Endometrial microvascular endothelial cells (primary cell): Measurements from ENCODE around the gene RRM1. TPM values are rescaled to one million over a fixed set of nuclear protein-coding genes. Genes with fewer than 3 reads are reported as not detected.

Experiments used
- in situ Hi-C: cut with HindIII; loops from 2 replicates; pipeline ENCODE4 v1.10.0; 2017; ENCODE audit warnings: low sequenced_read_pairs, low pct_unique_long_range_greater_than_20kb; ENCODE audit errors: inconsistent ontology term
- total RNA-seq: library from RNA; depleted of rRNA; stranded (reverse); fragments of >200 nt; gene quantifications from one replicate; pipeline ENCODE4 v1.2.3, GENCODE V29; 2015; ENCODE audit errors: inconsistent ontology term

The RRM1 gene
- 109 TPM for total RNA-seq

GRCh38 chr11:4094348-4095291, at the start of gene RRM1:
TSS of gene RRM1 (plus strand) at chr11:4094799. CDS start at chr11:4095013, 214 bp downstream.
- in situ Hi-C loops, result no loop called here

- in situ Hi-C loops, result no loop called here
Observed at GRCh38 chr11:4044976-4045646, 49.5 kb upstream of the RRM1 start.

DNA sequence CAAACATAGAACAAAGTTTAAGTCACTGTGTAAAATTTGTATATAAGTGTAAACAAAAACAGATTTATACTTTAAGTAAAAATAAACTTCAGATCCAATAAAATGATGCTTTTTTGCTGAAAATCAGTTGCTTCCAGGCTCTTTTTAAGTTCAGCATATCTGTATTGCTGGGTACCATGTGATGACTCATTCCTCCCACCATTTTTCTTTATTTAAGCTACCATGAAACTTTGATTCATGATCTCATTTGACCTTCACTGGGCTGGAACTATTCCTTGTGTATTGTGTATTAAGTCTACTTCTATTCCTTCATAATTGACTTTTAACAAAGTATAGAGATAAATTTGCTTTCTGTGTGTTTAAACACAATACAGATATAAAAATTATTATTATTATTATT, 46.3 kb upstream of the RRM1 start:
- in situ Hi-C loops, result no loop called here

DNA sequence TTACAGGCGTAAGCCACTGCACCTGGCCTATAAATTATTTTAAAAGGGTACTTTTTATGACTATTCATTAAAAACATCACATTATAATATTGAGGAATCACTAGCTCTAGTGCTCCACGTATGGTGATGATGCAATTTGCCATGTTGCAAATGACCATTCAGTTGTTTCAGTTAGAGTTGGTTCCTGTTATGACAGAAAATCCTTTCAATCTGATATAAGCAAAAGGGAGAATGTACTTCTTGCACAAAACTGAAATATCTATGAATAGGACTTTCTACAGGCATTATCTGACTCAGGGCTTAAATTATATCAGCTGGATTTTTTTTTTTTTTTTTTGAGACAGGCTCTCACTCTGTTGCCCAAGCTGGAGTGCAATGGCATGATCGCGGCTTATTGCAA, 45.6 kb upstream of the RRM1 start:
- in situ Hi-C loops, result no loop called here

DNA sequence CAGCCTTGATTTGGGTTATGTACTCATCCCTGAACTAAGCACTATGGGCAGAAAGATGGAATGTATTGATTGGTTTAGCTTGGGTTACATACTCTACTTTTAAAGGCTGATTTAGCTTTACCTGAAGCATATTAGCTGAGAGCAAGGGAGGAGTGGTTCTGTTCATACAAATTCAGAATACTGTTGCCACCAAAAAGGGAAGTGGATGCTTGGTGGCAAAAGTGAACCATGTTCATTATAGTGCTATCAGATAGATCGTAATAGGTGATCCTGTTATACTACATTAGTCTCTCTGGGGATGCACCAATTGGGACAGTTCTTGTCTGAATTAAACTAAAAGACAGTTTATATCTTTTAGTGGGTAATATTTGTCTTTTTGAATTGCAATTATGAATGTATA, 44.5 kb upstream of the RRM1 start:
- in situ Hi-C loops, result loop anchor here (25.0 kb wide), 1 partner anchor 188 kb away; the partner anchor contains the start of gene STIM1

DNA sequence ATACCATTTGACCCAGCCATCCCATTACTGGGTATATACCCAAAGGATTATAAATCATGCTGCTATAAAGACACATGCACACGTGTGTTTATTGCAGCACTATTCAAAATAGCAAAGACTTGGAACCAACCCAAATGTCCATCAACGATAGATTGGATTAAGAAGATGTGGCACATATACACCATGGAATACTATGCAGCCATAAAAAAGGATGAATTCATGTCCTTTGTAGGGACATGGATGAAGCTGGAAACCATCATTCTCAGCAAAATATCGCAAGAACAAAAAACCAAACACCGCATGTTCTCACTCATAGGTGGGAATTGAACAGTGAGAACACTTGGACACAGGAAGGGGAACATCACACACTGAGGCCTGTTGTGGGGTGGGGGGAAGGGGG, 41.4 kb upstream of the RRM1 start:
- in situ Hi-C loops, result loop anchor here (25.0 kb wide), 1 partner anchor 191 kb away; the partner anchor contains the start of gene STIM1

- in situ Hi-C loops, result loop anchor here (25.0 kb wide), 1 partner anchor 192 kb away; the partner anchor contains the start of gene STIM1
Observed at GRCh38 chr11:4054643-4055042, 40.0 kb upstream of the RRM1 start.

DNA sequence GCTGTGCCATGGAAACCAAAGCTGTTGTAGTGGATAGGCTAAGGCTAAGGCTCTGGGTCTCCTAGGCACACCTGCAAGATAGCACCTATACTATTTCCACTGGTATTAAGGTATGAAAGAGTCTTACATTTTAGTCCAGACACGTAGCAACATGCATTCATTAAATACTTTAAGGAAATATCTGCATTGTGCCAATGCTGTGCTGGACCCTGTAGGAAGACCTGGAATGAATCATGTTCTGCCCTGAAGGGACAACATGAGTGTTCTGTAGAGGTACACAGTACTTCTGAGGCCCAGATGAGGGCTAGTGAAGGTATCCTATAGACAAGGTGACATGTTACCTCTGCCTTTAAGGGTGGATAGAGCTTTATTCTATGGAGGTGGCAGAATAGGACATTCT, 35.2 kb upstream of the RRM1 start:
- in situ Hi-C loops, result loop anchor here (25.0 kb wide), 1 partner anchor 197 kb away; the partner anchor contains the start of gene STIM1

DNA sequence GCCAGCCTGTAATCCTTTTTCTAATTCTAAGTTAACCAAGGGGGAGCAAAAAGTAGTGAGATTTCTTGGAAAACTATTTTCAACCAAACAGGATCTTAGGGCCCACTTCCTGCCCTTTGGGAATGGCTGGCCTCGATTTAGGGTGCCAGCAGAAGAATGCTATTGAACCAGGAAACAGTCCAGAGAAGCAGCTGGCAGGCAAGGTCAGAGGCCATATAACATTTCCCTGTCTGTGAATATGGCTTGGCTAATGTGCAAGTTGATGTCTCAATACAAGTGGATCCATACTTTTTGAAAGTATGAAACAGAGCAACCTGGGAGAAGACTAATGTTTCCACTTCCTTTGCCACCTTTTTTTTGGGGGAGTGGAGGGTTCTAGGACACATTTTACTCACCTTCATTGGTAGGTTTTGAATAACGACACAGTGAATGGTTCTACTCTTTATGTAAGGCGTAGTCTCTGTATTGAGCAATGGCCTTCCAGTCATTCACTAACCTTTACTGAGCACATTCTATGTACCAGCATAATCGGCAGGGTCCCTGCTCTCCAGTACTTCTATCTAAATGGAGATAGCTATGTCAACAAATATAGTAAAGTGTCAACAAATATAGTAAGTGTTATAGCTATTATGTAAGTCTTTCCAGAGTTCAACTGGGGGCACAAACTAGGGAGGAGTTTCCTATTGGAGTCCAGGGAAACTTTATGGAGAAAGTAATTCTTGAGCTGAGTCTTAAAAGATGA, 34.2 kb upstream of the RRM1 start:
- in situ Hi-C loops, result loop anchor here (25.0 kb wide), 1 partner anchor 198 kb away; the partner anchor contains the start of gene STIM1

DNA sequence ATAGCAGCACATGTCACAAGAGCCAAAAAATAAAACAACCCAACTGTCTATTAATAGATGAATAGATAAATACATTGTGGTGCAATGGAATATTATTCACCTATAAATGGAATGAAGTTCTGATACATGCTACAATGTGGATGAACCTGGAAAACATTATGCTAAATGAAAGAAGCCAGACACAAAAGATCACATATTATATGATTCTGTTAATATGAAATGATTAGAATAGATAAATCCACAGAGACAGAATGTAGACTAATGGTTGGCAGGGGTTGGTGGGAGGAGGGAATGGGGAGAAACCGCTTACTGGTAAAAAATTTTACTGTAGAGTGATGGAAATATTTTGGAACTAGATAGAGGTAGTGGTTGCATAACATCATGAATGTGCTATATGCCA, 32.9 kb upstream of the RRM1 start:
- in situ Hi-C loops, result loop anchor here (25.0 kb wide), 1 partner anchor 199 kb away; the partner anchor contains the start of gene STIM1

- in situ Hi-C loops, result loop anchor here (25.0 kb wide), 1 partner anchor 201 kb away; the partner anchor contains the start of gene STIM1
Observed at GRCh38 chr11:4063348-4063747, 31.3 kb upstream of the RRM1 start.

- in situ Hi-C loops, result loop anchor here (25.0 kb wide), 1 partner anchor 202 kb away; the partner anchor contains the start of gene STIM1
Observed at GRCh38 chr11:4064278-4064955, 30.2 kb upstream of the RRM1 start.

DNA sequence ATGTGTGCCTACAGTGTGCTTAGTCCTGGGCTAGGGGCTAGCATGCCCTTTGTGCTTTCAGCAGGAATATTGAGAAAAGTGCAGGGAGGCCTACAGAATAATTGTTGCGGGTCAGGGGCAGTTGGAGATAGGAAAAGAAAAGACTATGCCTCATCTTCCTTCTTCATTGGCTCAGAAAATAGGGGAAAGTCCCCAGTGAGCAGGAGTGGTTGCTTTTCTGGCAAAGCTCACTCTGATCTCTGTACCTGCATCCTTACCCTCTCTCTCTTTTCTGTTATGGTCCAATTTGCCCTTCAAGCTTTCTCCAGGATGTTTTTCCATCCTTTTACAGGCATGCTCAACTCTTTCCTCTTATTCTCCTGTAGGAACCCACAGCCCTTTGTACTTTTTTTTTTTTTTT, 29.5 kb upstream of the RRM1 start:
- in situ Hi-C loops, result loop anchor here (25.0 kb wide), 1 partner anchor 203 kb away; the partner anchor contains the start of gene STIM1

DNA sequence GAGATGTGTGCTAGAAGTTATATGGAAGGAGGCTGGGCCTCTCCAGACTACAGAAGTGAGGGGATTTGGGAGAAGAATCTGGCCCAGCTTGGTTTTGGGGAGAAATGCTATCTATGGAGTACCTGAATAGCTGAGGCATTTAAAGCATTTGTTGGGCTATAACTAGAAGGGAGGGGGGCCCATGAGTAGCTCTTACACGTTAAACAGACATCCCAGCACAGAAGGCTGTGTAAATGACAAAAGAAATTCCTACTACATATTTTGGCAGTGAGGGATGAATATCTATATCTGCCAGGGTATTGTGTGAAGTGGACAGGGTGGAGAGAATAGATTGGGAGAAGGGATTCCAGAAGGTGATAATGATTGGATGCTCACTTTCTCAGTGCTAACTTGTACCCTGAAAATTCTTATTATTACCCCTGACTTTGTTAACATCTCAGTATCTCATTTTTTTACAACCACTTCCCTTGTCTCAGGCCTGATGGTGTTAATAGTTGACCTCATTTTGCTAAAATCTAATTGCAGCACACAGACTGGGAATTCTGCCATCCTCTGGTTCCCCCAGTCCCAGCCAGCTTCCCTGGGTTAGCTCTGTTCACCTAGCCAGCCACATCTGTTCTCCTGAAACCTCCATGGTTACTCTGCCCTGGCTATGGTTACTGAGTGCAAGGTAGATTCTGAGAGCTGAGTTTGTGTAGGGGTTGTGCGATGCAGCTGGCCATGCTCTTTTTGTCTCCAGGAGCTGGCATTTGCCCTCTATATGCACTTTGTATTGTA, 28.8 kb upstream of the RRM1 start:
- in situ Hi-C loops, result loop anchor here (25.0 kb wide), 1 partner anchor 203 kb away; the partner anchor contains the start of gene STIM1

- in situ Hi-C loops, result loop anchor here (25.0 kb wide), 1 partner anchor 205 kb away; the partner anchor contains the start of gene STIM1
Observed at GRCh38 chr11:4066910-4067309, 27.7 kb upstream of the RRM1 start.

DNA sequence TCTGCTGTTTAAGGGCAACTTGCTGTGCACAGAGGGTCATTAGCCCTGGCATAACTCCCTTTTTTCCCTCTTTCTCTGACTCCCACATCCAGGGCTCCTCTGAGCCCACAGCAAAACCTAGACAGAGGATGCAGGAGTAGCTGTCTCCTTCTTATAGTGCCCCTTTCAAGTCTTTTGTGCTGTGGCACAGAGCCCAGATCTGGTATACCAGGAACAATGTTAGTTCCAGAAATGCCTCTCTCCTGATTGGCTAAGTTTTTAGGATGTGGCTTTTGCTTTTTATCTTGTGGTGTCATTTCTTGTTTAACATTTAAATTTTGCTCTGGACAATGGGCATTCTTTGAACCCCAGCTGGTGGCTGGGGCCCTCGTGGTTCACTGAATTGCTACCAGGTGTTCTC, 25.6 kb upstream of the RRM1 start:
- in situ Hi-C loops, result loop anchor here (25.0 kb wide), 1 partner anchor 207 kb away; the partner anchor contains the start of gene STIM1

DNA sequence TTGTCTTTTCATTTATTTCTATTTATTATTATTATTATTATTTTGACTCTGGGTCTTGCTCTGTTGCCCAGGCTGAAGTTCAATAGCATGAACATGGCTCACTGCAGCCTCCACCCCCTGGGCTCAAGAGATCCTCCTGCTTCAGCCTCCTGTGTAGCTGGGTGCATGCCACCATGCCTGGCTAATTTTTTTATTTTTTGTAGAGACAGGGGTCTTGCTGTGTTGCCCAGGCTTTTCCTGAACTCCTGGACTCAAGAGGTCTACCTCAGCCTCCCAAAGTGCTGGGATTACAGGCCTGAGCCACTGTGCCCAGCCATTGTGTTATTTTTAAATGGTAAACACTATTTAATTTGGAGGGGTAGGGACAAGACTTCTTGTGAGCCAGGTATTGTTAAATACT, 23.3 kb upstream of the RRM1 start:
- in situ Hi-C loops, result loop anchor here (25.0 kb wide), 1 partner anchor 209 kb away; the partner anchor contains the start of gene STIM1
